ENCODE measurements around the gene KCNIP4. TPM values are rescaled to one million over a fixed set of nuclear protein-coding genes. Genes with fewer than 3 reads are reported as not detected.

The KCNIP4 gene
- total and polyA plus RNA-seq, 10 of the 15 experiments (the other 5 are each of a cell fraction or from before 2014, with no cell fraction given): 0.03 to 0.23 (median 0.13) TPM; not detected in 7

DNA sequence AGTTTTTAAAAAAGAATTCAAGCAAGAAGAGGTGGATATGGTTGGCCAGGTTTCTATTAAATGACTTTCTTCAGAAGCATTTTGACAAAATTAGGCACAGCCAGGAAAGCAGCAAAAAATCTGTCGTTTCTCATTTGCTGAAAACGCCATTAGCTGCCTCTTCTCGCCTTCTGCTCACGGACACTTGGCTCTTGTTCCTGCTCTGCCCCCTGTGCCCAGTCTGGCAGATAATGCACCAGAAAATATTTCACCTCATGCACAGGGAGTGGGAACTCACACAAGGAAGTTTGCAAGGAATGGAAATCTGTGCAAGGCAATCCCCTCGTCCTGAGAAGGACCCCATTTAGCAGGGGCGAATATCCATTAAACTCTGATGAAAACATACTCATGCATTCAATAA, 988.3 kb downstream of the KCNIP4 start:
- H3K4me3 ChIP-seq: no peak overlapping the region
- H3K4me1 ChIP-seq (ENCODE audit: control insufficient read depth, insufficient read depth, low read length): no peaks in the 10 kb centered on the region
- H3K36me3 ChIP-seq (ENCODE audit: control insufficient read depth in 2 of 2, insufficient read depth in 2 of 2, low read length in 1 of 2): no peaks in the 10 kb centered on the region
- ChIA-PET RAD21 (ENCODE audit: unreplicated experiment) (no interaction called here), CTCF (no interaction called here), SMC1A (ENCODE audit: uncharacterized antibody, unreplicated experiment) (no interaction called here), POLR2A (no interaction called here)
- in situ Hi-C loops (cut with MboI) (no loop called here), intact Hi-C loops (cut with micrococcal nuclease; ENCODE audit: unreplicated experiment) (no loop called here)
- no peak for DNase-seq (ENCODE audit: low read depth, low spot score)
- H3K27ac ChIP-seq (ENCODE audit: control insufficient read depth, insufficient read depth): no peak overlapping the region
- H4K20me1 ChIP-seq (ENCODE audit: control insufficient read depth, insufficient read depth): no peaks in the 10 kb centered on the region
- no peaks in the 10 kb centered on the region for H3K9me3 ChIP-seq (replicated peaks; ENCODE audit: control insufficient read depth, insufficient read depth, low read length)
- no peak overlapping the region for H2AFZ ChIP-seq (ENCODE audit: control insufficient read depth, low read depth, low read length)
- no peak for TF ChIP-seq LARP7 (IDR thresholded peaks at IDR 0.05)
- TF ChIP-seq TBL1XR1 (IDR thresholded peaks at IDR 0.05; ENCODE audit: low read depth, low read length): no peak
- TF ChIP-seq ATF7 (IDR thresholded peaks at IDR 0.05; ENCODE audit: low read depth): no peak
- no peak for TF ChIP-seq ZNF207 (IDR thresholded peaks at IDR 0.05; ENCODE audit: borderline replicate concordance)
- no peak for TF ChIP-seq POLR2A (IDR thresholded peaks at IDR 0.05; ENCODE audit: low read depth, low read length)
- TF ChIP-seq, protein P1, sequence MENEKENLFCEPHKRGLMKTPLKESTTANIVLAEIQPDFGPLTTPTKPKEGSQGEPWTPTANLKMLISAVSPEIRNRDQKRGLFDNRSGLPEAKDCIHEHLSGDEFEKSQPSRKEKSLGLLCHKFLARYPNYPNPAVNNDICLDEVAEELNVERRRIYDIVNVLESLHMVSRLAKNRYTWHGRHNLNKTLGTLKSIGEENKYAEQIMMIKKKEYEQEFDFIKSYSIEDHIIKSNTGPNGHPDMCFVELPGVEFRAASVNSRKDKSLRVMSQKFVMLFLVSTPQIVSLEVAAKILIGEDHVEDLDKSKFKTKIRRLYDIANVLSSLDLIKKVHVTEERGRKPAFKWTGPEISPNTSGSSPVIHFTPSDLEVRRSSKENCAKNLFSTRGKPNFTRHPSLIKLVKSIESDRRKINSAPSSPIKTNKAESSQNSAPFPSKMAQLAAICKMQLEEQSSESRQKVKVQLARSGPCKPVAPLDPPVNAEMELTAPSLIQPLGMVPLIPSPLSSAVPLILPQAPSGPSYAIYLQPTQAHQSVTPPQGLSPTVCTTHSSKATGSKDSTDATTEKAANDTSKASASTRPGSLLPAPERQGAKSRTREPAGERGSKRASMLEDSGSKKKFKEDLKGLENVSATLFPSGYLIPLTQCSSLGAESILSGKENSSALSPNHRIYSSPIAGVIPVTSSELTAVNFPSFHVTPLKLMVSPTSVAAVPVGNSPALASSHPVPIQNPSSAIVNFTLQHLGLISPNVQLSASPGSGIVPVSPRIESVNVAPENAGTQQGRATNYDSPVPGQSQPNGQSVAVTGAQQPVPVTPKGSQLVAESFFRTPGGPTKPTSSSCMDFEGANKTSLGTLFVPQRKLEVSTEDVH (IDR thresholded peaks at IDR 0.05; ENCODE audit: low read depth, partially characterized antibody): no peak
- TF ChIP-seq CHD4 (IDR thresholded peaks at IDR 0.05): no peak
- TF ChIP-seq KLF5 (IDR thresholded peaks at IDR 0.05; ENCODE audit: partially characterized antibody): no peak
- WGBS (ENCODE audit: insufficient coverage, insufficient replicate concordance, low lambda C conversion rate, missing lambda C conversion rate): 0% methylated on average over 6 of the region's 6 CpGs
- H3K9ac ChIP-seq (ENCODE audit: control insufficient read depth, insufficient read depth, low read length): no peak overlapping the region
- FAIRE-seq: no peak
- no TSS peak for BruUV-seq (replicated peaks)
- ATAC-seq: no peak
- H3K4me2 ChIP-seq (ENCODE audit: control insufficient read depth, insufficient read depth): no peak overlapping the region
- no peaks in the 10 kb centered on the region for H3K79me2 ChIP-seq (ENCODE audit: control insufficient read depth, insufficient read depth, low read length)
- no peaks in the 10 kb centered on the region for H3K27me3 ChIP-seq (replicated peaks in 1 of 2; ENCODE audit: control insufficient read depth in 2 of 2, insufficient read depth in 2 of 2, low read length in 1 of 2)

Measured in GM12878 (cell line).